AG09309 (cell line): ENCODE results near the gene TTC7B.

Source experiments
- DNase-seq: peaks from one replicate; pipeline ENCODE4 v3.0.0-alpha.2; 2010; ENCODE audit warnings: low read depth
- H3K4me3 ChIP-seq: 2 replicates; pipeline ENCODE4 v1.5.1; 2011; ENCODE audit warnings: mild to moderate bottlenecking, low read depth, low read length, moderate library complexity; ENCODE audit not compliant: control insufficient read depth
- CTCF ChIP-seq: IDR thresholded peaks from 2 replicates; pipeline ENCODE4 v1.5.1; 2011; ENCODE audit warnings: mild to moderate bottlenecking, low read depth, low read length, inconsistent platforms; ENCODE audit not compliant: insufficient read depth, control insufficient read depth; ENCODE audit errors: missing control alignments

TTC7B gene

GRCh38 chr14:90753456-90754005 lies 62.7 kb downstream of the TTC7B start:
- TF ChIP-seq CTCF = no peak
- no peak for DNase-seq
- H3K4me3 ChIP-seq = no peak overlapping the region

- H3K4me3 ChIP-seq = no peak overlapping the region
- no peak for DNase-seq
- no peak for TF ChIP-seq CTCF
These were observed 65.5 kb downstream of the TTC7B start for GRCh38 chr14:90750701-90751100.

- H3K4me3 ChIP-seq = no peak overlapping the region
- no peak for TF ChIP-seq CTCF
- DNase-seq = no peak
These were observed 66.0 kb downstream of the TTC7B start for GRCh38 chr14:90750191-90750590.

GRCh38 chr14:90747909-90748308 lies 68.3 kb downstream of the TTC7B start:
- no peak for DNase-seq
- no peak overlapping the region for H3K4me3 ChIP-seq
- TF ChIP-seq CTCF = no peak

- no peak for DNase-seq
- TF ChIP-seq CTCF = no peak
- no peak overlapping the region for H3K4me3 ChIP-seq
These were observed 72.4 kb downstream of the TTC7B start for GRCh38 chr14:90743826-90744225.

- no peak for DNase-seq
- H3K4me3 ChIP-seq = no peak overlapping the region
- no peak for TF ChIP-seq CTCF
These were observed 72.8 kb downstream of the TTC7B start for GRCh38 chr14:90743425-90743824.

- TF ChIP-seq CTCF = no peak
- DNase-seq = no peak
- H3K4me3 ChIP-seq = no peak overlapping the region
These were observed 73.5 kb downstream of the TTC7B start for GRCh38 chr14:90742729-90743128.
